C4-2B (cell line): ENCODE data around the gene TENM4.

Experiments
- H3K27ac ChIP-seq: fragments of 450-650 bp; 2 replicates; pipeline ENCODE4 v1.5.1; 2017
- ZFX ChIP-seq: fragments of 450-650 bp; IDR thresholded peaks from 2 replicates; pipeline ENCODE4 v1.6.1; 2017
- TF ChIP-seq, protein P1 (sequence below): fragments of 450-650 bp; conservative IDR thresholded peaks from 2 replicates; pipeline ENCODE4 v1.5.1; 2017; ENCODE audit warnings: mild to moderate bottlenecking

The TENM4 gene

DNA sequence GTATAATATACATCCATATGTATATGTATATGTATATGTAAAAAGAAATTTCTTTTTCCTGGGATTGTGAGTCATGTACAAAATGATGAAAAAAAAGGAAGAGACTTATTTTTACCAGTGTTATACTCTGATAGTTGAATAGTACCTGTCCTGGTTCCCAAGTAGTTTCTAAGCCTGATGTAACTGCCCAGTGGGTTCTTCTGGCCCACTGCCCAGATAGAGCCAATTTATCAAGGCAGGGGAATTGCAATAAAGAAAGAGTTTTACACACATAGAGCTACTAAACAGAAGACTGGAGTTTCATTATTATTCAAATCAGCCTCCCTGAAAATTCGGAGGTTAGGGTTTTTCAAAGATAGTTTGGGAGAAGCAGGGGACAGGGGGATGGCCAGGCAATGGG lies 837.0 kb downstream of the TENM4 start:
- TF ChIP-seq ZFX, result no peak
- TF ChIP-seq, protein P1, sequence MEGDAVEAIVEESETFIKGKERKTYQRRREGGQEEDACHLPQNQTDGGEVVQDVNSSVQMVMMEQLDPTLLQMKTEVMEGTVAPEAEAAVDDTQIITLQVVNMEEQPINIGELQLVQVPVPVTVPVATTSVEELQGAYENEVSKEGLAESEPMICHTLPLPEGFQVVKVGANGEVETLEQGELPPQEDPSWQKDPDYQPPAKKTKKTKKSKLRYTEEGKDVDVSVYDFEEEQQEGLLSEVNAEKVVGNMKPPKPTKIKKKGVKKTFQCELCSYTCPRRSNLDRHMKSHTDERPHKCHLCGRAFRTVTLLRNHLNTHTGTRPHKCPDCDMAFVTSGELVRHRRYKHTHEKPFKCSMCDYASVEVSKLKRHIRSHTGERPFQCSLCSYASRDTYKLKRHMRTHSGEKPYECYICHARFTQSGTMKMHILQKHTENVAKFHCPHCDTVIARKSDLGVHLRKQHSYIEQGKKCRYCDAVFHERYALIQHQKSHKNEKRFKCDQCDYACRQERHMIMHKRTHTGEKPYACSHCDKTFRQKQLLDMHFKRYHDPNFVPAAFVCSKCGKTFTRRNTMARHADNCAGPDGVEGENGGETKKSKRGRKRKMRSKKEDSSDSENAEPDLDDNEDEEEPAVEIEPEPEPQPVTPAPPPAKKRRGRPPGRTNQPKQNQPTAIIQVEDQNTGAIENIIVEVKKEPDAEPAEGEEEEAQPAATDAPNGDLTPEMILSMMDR, result no peak
- H3K27ac ChIP-seq, result no peak overlapping the region
